GM23338 (cell line): ENCODE measurements around the gene SLC16A5. TPM values are rescaled to one million over a fixed set of nuclear protein-coding genes. Genes with fewer than 3 reads are reported as not detected.

ENCODE experiments used
- ATAC-seq: fragments of 200-7000 bp; cut with Tn5 transposase; 3 replicates; pipeline ENCODE4 v1.9.1; 2020
- DNase-seq: peaks from one replicate; pipeline ENCODE4 v3.0.0-alpha.2; 2015; ENCODE audit warnings: low spot score
- H2AFZ ChIP-seq: fragments of 200-600 bp; sonication (generic); 2 replicates; pipeline ENCODE4 v1.8.0; 2016; ENCODE audit warnings: antibody characterized with exemption, mild to moderate bottlenecking, moderate library complexity
- H3F3A ChIP-seq: fragments of 200-600 bp; sonication (generic); replicated peaks from 2 replicates; pipeline ENCODE4 v1.8.0; 2017; ENCODE audit warnings: antibody characterized with exemption, mixed run types, low read depth
- H3K27ac ChIP-seq: fragments of 200-600 bp; sonication (generic); 2 replicates; pipeline ENCODE4 v1.6.1; 2016; ENCODE audit warnings: low read depth
- H3K27me3 ChIP-seq: fragments of 200-600 bp; sonication (generic); 2 replicates; pipeline ENCODE4 v1.8.0; 2016; ENCODE audit warnings: mild to moderate bottlenecking, mixed run types, moderate library complexity; ENCODE audit not compliant: insufficient read depth
- H3K36me3 ChIP-seq: fragments of 200-600 bp; sonication (generic); 2 replicates; pipeline ENCODE4 v1.8.0; 2016; ENCODE audit warnings: mild to moderate bottlenecking; ENCODE audit not compliant: insufficient read depth
- H3K4me1 ChIP-seq: fragments of 200-600 bp; sonication (generic); 2 replicates; pipeline ENCODE4 v1.8.0; 2016; ENCODE audit warnings: mild to moderate bottlenecking, moderate library complexity; ENCODE audit not compliant: insufficient read depth
- H3K4me2 ChIP-seq: fragments of 200-600 bp; sonication (generic); 2 replicates; pipeline ENCODE4 v1.7.1; 2017; ENCODE audit warnings: mixed run types
- H3K4me3 ChIP-seq: fragments of 200-600 bp; sonication (generic); 2 replicates; pipeline ENCODE4 v1.6.1; 2016; ENCODE audit warnings: mixed run types
- H3K79me2 ChIP-seq: fragments of 200-600 bp; sonication (generic); replicated peaks from 2 replicates; pipeline ENCODE4 v1.8.0; 2017; ENCODE audit warnings: mild to moderate bottlenecking; ENCODE audit not compliant: insufficient read depth
- H3K9me2 ChIP-seq: fragments of 200-600 bp; sonication (generic); 2 replicates; pipeline ENCODE4 v1.8.0; 2017; ENCODE audit not compliant: insufficient read depth
- H4K20me1 ChIP-seq: fragments of 200-600 bp; sonication (generic); replicated peaks from 2 replicates; pipeline ENCODE4 v1.8.0; 2017; ENCODE audit warnings: mild to moderate bottlenecking; ENCODE audit not compliant: insufficient read depth
- H3K27ac Mint-ChIP-seq: 2 replicates; pipeline ENCODE4 v1.8.0; 2020; ENCODE audit warnings: inconsistent platforms, mild to moderate bottlenecking, moderate library complexity, mixed read lengths
- H3K27me3 Mint-ChIP-seq: 3 replicates; pipeline ENCODE4 v1.8.0; 2022; ENCODE audit warnings: low read depth, mild to moderate bottlenecking, moderate library complexity, mixed read lengths, inconsistent platforms; ENCODE audit not compliant: insufficient read depth, poor library complexity
- H3K36me3 Mint-ChIP-seq: 3 replicates; pipeline ENCODE4 v1.8.0; 2021; ENCODE audit warnings: low read depth, mild to moderate bottlenecking, inconsistent platforms, moderate library complexity, mixed read lengths
- H3K4me1 Mint-ChIP-seq: 3 replicates; pipeline ENCODE4 v1.8.0; 2020; ENCODE audit warnings: mild to moderate bottlenecking, inconsistent platforms, mixed read lengths
- H3K4me3 Mint-ChIP-seq: 3 replicates; pipeline ENCODE4 v1.8.0; 2021; ENCODE audit warnings: moderate library complexity, mild to moderate bottlenecking, inconsistent platforms, mixed read lengths
- H3K9me3 Mint-ChIP-seq: 3 replicates; pipeline ENCODE4 v1.8.0; 2020; ENCODE audit warnings: moderate library complexity, mild to moderate bottlenecking, inconsistent platforms, mixed read lengths
- CREB1 ChIP-seq: fragments of 250-450 bp; sonication (Bioruptor Pico); IDR thresholded peaks from 2 replicates; pipeline ENCODE4 v1.5.0; 2020; ENCODE audit warnings: low read depth, mild to moderate bottlenecking, moderate library complexity
- CTCF ChIP-seq, 2 experiments: fragments of 200-600 bp in 1 of 2; sonication (generic) in 1 of 2; conservative IDR thresholded peaks; 2 replicates each; pipeline versions ENCODE4 v1.5.1 to v1.6.1; 2016 to 2017; ENCODE audit warnings: antibody characterized with exemption in 2 of 2, low read depth in 2 of 2, mild to moderate bottlenecking in 2 of 2, moderate library complexity in 1 of 2
- ETS1 ChIP-seq: IDR thresholded peaks from 2 replicates; pipeline ENCODE4 v1.6.1; 2016; ENCODE audit warnings: antibody characterized with exemption
- EZH2 ChIP-seq: fragments of 200-600 bp; sonication (generic); IDR thresholded peaks from one replicate; pipeline ENCODE4 v1.8.0; 2017; ENCODE audit warnings: antibody characterized with exemption, mild to moderate bottlenecking, low read depth; ENCODE audit not compliant: unreplicated experiment
- EZH2phosphoT487 ChIP-seq: fragments of 200-600 bp; sonication (generic); IDR thresholded peaks from one replicate; pipeline ENCODE4 v1.8.1; 2018; ENCODE audit warnings: antibody characterized with exemption; ENCODE audit not compliant: unreplicated experiment
- JUNB ChIP-seq: IDR thresholded peaks from one replicate; pipeline ENCODE4 v1.6.1; 2016; ENCODE audit warnings: antibody characterized with exemption; ENCODE audit not compliant: unreplicated experiment
- NANOG ChIP-seq: IDR thresholded peaks from 2 replicates; pipeline ENCODE4 v1.6.1; 2016; ENCODE audit warnings: antibody characterized with exemption, borderline replicate concordance
- POLR2AphosphoS5 ChIP-seq: IDR thresholded peaks from 2 replicates; pipeline ENCODE4 v1.6.1; 2016; ENCODE audit warnings: antibody characterized with exemption, low read depth
- REST ChIP-seq: IDR thresholded peaks from one replicate; pipeline ENCODE4 v1.6.1; 2018; ENCODE audit warnings: antibody characterized with exemption; ENCODE audit not compliant: unreplicated experiment
- STAT1 ChIP-seq: IDR thresholded peaks from one replicate; pipeline ENCODE4 v1.6.1; 2016; ENCODE audit warnings: antibody characterized with exemption; ENCODE audit not compliant: unreplicated experiment
- ZNF114 ChIP-seq: fragments of 250-450 bp; sonication (Bioruptor Pico); IDR thresholded peaks from 2 replicates; pipeline ENCODE4 v1.5.0; 2020; ENCODE audit warnings: mild to moderate bottlenecking, moderate library complexity
- ZNF331 ChIP-seq: fragments of 250-450 bp; sonication (Bioruptor Pico); IDR thresholded peaks from 2 replicates; pipeline ENCODE4 v1.5.0; 2020; ENCODE audit warnings: low read depth, mild to moderate bottlenecking, moderate library complexity
- ZNF462 ChIP-seq: fragments of 250-450 bp; sonication (Bioruptor Pico); IDR thresholded peaks from 2 replicates; pipeline ENCODE4 v1.5.0; 2020; ENCODE audit warnings: mild to moderate bottlenecking, moderate library complexity
- polyA plus RNA-seq: library from polyadenylated mRNA; unstranded; fragments of >200 nt; fragmentation: Nextera tagmentation; extraction: Ambion mirVana; gene quantifications from 2 replicates; pipeline ENCODE4 v1.2.1, GENCODE V29; 2016
- total RNA-seq: library from RNA; depleted of rRNA; stranded (reverse); fragments of >200 nt; shearing (Covaris generic); gene quantifications from 2 replicates; pipeline ENCODE4 v1.2.3, GENCODE V29; 2014

SLC16A5 gene
- total and polyA plus RNA-seq, 2 experiments from 2014 or later, result 7.3 to 40.0 TPM

- Mint-ChIP-seq H3K4me3 (peak overlapping the region; percentile 97), H3K36me3 (peaks cover 50% of the 10 kb centered on the region), H3K4me1 (peaks cover 24% of the 10 kb centered on the region), H3K9me3 (no peaks in the 10 kb centered on the region), H3K27ac (peak overlapping the region; percentile 9; the same call in 1 of the 2 replicates), H3K27me3 (peaks cover 13% of the 10 kb centered on the region)
- H3K36me3 ChIP-seq, result peaks cover 20% of the 10 kb centered on the region
- no peak for TF ChIP-seq CTCF (conservative IDR thresholded peaks at IDR 0.05; ENCODE audit: low read depth in 2 of 2)
- no peak for TF ChIP-seq EZH2
- no peak for TF ChIP-seq EZH2phosphoT487
- TF ChIP-seq STAT1, result no peak
- TF ChIP-seq NANOG, result no peak
- no peak for TF ChIP-seq ZNF462
- TF ChIP-seq REST, result no peak
- no peak for TF ChIP-seq ZNF114 (CRISPR knock-in tag)
- TF ChIP-seq POLR2AphosphoS5, result no peak
- no peak for TF ChIP-seq ETS1
- no peak for TF ChIP-seq CREB1 (CRISPR knock-in tag)
- no peak for TF ChIP-seq JUNB
- TF ChIP-seq ZNF331 (CRISPR knock-in tag), result no peak
- no peak for DNase-seq
- peaks cover 18% of the 10 kb centered on the region for H4K20me1 ChIP-seq
- H3K79me2 ChIP-seq, result peaks cover 54% of the 10 kb centered on the region
- H3K27me3 ChIP-seq, result no peaks in the 10 kb centered on the region
- H3K4me1 ChIP-seq, result peaks cover 22% of the 10 kb centered on the region
- H3K9me2 ChIP-seq, result no peaks in the 10 kb centered on the region
- no peak overlapping the region for H2AFZ ChIP-seq
- peak overlapping the region; percentile 100 for H3K4me2 ChIP-seq
- H3K27ac ChIP-seq, result peak overlapping the region; percentile 39; the same call in 1 of the 2 replicates
- H3K4me3 ChIP-seq, result peak overlapping the region; percentile 100
- peaks cover 30% of the 10 kb centered on the region for H3F3A ChIP-seq
- no peak for ATAC-seq
These were observed 39.4 kb upstream of the SLC16A5 start for GRCh38 chr17:75048249-75048878.
